ENCODE data around the gene ZFYVE26.

Gene ZFYVE26

GRCh38 chr14:67815573-67816225 is 691 bp downstream of the ZFYVE26 start:
- TF ChIP-seq, protein P1, sequence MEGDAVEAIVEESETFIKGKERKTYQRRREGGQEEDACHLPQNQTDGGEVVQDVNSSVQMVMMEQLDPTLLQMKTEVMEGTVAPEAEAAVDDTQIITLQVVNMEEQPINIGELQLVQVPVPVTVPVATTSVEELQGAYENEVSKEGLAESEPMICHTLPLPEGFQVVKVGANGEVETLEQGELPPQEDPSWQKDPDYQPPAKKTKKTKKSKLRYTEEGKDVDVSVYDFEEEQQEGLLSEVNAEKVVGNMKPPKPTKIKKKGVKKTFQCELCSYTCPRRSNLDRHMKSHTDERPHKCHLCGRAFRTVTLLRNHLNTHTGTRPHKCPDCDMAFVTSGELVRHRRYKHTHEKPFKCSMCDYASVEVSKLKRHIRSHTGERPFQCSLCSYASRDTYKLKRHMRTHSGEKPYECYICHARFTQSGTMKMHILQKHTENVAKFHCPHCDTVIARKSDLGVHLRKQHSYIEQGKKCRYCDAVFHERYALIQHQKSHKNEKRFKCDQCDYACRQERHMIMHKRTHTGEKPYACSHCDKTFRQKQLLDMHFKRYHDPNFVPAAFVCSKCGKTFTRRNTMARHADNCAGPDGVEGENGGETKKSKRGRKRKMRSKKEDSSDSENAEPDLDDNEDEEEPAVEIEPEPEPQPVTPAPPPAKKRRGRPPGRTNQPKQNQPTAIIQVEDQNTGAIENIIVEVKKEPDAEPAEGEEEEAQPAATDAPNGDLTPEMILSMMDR (IDR thresholded peaks at IDR 0.05; ENCODE audit: borderline replicate concordance, insufficient read depth, low read depth, low read length) = no peak
- peak overlapping the region; percentile 80 for H3K4me3 ChIP-seq (ENCODE audit: low read depth, low read length)

GRCh38 chr14:67814821-67815220 is 1.6 kb downstream of the ZFYVE26 start:
- H3K4me3 ChIP-seq (ENCODE audit: low read depth, low read length) = no peak overlapping the region
- TF ChIP-seq, protein P1 (IDR thresholded peaks at IDR 0.05; ENCODE audit: borderline replicate concordance, insufficient read depth, low read depth, low read length) = no peak

- H3K4me3 ChIP-seq (ENCODE audit: low read depth, low read length) = no peak overlapping the region
- TF ChIP-seq, protein P1 (IDR thresholded peaks at IDR 0.05; ENCODE audit: borderline replicate concordance, insufficient read depth, low read depth, low read length) = no peak
Measured at GRCh38 chr14:67806246-67806645, 10.1 kb downstream of the ZFYVE26 start.

DNA sequence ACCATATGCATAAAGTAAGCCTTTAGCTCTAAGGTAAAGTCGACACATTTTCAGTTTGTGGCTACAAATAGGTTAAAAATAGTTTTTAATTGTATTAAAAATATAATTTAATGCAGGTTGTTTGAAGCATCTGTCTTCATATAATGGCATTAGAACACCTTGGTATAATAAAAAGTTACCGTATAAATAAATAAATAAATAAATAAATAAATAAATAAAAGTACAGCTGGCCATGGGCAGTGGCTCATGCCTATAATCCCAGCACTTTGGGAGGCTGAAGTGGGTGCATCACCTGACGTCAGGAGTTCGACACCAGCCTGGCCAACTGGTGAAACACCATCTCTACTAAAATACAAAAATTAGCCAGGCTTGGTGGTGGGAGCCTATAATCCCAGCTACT is 15.6 kb downstream of the ZFYVE26 start:
- no peak overlapping the region for H3K4me3 ChIP-seq (ENCODE audit: low read depth, low read length)
- TF ChIP-seq, protein P1 (IDR thresholded peaks at IDR 0.05; ENCODE audit: borderline replicate concordance, insufficient read depth, low read depth, low read length) = no peak

DNA sequence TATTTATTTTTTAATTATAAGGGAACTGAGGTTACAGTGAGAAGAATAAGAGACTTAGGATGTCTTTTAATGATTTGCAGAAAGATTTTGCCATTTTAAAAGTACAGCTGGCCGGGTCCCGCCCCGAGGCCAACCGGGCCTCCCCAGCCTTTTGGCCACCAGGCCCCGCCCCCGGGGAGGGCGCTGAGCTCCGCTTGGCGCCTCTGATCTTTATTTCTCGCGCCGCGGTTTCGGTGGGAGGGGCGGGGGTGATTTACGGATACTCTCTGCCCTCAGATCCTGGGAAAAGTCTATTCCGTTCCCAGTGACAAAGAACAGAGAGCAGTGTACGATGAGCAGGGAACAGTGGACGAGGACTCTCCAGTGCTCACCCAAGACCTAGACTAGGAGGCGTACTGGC is 17.7 kb downstream of the ZFYVE26 start:
- TF ChIP-seq, protein P1 (IDR thresholded peaks at IDR 0.05; ENCODE audit: borderline replicate concordance, insufficient read depth, low read depth, low read length) = no peak
- H3K4me3 ChIP-seq (ENCODE audit: low read depth, low read length) = no peak overlapping the region

- TF ChIP-seq, protein P1 (IDR thresholded peaks at IDR 0.05; ENCODE audit: borderline replicate concordance, insufficient read depth, low read depth, low read length) = no peak
Measured at GRCh38 chr14:67787673-67788072, 28.7 kb downstream of the ZFYVE26 start.

More at GRCh38 chr14:67787673-67788072, 28.7 kb downstream of the ZFYVE26 start:
- H3K4me3 ChIP-seq (ENCODE audit: low read depth, low read length) = no peak overlapping the region

All from GM12875 (cell line).